CD1c-positive myeloid dendritic cell (primary cell): Measurements from ENCODE around the gene MYO1B.

Source experiments
- DNase-seq: peaks from one replicate; pipeline ENCODE4 v3.0.0-alpha.2; 2016; ENCODE audit errors: extremely low spot score

The MYO1B gene

DNA sequence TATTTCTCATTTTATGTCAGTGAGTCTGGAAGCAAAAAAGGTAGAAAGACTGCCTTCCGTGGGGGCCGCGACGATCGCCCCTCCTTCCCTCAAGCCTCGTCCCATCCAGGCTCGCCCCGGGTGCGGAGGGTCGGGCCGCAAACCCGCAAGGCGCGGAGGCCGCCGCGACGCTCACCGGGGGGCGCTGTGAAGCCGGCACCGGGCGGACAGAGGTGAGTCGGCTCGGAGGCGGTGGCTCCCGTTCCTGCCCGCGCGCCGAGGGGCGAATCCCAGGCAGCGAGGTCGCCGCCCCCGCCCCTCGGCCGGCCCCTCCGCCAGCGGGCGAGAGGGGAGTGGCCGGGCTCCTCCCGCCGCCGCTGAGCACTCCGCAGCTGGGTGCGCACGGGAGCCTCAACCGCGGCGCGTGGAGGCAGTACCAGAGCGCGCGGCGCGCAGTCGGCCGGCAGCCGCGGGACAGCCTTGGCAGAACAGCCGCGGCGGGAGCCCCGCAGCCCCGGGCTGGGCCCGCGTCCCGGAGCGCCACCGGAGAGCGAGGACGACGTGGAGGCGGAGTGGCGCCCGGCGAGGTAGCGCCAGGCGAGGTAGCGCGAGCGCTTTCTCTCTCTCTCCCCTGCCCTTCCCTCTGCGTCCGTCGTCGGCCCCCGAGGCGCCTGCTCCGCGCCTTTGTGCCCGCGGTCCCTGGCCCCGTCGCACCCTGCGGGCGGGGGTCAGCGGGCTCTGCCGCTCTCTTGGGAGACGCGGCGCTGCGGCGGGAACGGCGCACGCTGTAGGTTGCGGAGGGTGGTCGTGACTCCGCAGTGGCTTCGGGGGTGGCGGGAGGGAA lies at the start of gene MYO1B:
Gene MYO1B (plus strand): TSS at position 359 of the 823 bp plus-strand sequence. CDS start 31,492 bp downstream, outside the sequence.
- peak; percentile 35 for DNase-seq

DNA sequence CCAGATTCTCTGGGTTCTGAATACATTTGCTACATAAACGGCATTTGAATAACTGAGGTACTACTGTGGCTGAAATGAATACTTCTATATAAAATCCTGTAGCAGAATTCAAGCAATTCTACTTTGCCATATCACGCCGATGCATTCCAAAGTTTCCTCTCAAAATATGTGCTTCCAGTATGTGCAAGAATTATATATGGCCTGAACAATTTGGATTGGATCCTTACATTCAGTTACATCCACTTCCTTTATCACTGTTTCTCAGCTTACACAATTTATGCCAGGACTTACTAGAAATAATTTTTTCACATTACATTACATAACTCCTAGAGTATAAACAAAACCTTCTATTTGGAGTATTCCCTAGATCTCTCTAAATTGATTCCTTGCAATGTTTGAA lies 48.1 kb upstream of the MYO1B start:
- DNase-seq: no peak

DNA sequence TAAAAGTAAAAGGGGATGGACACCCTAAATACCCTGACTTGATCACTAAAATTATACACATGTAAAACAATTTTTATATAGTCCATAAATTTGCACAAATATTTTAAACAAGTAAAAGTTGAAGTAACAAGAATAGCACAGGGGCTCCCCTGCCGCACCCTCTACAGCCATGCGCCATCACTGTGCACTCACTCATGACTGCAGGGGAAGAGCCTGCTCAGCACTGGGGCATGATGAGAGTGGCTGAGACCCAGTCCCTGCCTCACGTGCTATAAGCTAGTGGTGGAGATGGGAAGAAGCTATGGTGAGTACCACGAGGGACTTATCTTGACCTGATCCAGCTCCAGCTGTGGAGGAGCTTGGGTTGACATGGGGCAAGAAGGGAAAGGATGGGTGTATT lies 46.9 kb upstream of the MYO1B start:
- no peak for DNase-seq

DNA sequence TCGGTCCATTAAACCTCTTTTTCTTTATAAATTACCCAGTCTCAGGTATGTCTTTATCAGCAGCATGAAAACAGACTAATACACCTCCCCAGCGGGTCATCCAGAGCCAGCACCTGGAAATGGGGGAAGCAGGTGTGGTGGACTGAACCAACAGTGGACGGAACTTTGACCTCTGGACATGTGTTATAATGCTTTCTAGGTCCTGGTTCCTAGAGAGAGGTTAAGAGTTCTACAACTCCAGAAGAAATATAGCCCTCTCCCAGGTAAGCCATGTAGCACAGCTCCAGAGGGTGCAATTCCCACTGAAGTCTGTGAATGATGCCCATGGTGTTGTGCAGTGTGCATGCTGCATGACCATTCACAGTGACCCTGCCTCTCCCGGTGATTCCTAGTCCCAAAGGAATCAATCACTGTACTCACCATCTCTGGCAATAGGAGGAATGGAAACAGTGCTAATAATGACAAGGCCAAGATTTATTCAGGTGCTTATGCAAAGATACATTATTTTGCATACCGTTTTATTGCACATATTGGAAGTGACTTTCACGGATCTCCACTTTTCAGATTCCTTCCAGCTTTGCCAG lies 45.2 kb upstream of the MYO1B start:
- no peak for DNase-seq

DNA sequence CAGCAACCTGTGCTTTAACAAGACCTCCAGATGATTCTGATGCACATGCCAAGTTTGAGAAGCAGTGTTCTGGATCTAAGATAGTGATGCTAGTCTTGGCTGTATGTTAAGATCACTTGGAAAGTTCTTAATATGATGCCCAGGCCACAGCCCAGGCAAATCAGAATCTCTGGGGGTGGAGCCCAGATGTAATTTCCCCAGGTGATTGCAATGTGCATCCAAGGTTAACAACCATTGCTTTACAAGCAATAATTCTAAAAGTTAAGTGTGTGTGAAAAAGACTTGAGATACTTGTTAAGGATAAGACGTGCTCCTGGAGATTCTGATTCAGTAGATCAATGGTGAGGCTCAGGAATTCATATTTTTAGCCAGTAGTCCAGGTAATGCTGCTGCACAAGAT lies 44.3 kb upstream of the MYO1B start:
- DNase-seq: no peak

DNA sequence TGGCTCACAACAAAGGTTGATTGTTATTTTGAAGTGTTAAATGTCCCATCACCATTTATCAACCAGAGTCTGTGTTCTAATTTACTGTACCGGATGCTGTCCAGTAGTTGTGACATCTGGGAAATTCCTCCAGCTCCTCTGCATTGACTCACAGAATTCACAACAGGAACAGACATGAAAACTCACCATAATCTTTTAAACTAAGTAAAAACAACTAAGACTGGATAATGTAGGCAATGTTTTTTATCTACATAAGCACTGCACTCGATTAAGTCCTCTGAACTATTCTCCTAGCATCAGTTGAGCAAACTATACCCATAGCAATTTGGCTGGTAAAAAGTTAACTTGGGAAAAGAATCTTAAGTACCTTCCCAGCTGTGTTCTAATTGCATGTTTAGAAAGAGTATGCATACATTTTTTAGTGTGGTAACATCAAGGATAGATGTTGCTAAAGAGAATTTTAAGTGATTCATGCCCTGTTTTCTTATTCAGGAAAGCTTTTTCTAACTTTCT lies 42.9 kb upstream of the MYO1B start:
- peak; percentile 35 for DNase-seq

DNA sequence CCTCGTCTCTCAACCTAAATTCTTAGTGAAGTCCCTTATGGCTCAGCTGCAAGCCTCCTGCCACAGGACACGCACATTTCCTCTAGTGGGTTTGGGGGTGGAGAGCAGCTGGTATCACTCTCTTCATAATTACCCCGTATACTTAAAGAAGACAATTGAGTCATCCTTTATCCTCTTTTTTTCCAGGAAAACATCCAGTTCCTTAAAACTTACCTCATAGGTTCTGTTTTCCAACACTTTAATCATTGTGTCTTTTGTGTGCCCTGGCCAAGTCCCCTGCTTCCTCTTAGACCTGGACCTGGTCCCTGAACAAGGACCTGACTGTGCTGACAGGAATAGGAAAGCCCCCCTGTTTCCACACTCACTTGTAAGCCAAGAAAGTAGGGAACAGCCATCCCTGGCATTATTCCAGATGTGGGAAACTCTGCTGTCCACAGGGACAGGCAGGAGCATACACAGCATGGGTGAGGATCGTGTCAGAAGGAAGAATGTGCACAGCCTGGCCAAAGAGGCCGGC lies 42.3 kb upstream of the MYO1B start:
- peak; percentile 31 for DNase-seq

DNA sequence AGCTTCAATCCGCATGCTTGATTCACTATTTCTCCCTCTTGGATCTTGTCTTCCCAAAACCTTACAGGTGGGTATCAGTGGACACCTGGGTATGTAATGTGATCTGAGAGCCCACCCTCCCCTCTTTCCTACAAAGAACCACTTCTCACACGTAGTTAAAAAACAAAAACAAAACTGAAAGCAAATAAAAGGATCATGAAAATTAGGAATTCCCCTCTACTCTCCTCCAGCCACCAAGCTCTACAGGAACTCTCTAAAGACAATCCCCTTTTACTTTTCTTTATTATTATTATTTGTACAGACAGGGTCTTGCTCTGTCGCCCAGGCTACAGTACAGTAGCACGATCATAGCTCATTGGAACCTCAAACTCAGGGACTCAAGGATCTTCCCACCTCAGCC lies 40.8 kb upstream of the MYO1B start:
- no peak for DNase-seq

DNA sequence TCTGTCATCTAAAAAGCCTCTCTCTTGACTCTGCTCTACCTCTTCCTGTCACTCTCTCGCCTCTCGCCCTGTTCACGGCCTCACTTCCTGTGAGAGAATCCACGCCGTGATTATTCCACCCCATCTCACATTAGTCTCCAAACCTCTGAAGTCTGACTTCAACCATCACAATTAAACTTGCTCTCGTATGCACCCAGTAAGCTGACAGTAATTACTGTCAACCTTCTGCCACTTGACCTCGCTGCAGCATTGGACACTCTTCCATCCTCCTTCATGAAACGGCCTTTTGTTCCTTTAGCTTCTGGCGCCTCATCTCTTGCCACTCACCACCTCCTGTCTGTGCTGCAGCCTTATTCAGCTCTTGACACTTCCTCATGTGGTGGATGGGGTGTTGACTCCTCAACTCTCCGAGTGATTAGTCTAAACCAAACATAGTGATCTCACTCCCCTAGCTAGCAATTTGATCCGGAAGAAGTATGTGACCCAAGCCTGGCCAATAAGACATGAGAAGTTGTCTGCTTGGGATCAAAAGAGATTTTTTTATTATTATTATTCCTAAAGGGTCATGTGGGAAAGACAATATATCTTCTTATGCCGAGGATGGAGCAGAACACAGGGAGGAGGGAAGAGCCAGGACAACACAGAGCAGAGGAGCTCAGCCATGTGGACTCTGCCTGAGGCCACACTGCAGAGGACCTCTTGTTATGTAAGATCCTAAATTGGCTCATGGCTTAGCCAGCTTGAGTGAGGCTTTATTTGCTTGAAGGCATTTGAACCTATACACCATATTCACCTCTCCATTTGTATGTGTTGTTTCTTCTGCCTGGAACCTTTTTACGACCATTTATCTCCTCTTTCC lies 38.4 kb upstream of the MYO1B start:
- DNase-seq: no peak

DNA sequence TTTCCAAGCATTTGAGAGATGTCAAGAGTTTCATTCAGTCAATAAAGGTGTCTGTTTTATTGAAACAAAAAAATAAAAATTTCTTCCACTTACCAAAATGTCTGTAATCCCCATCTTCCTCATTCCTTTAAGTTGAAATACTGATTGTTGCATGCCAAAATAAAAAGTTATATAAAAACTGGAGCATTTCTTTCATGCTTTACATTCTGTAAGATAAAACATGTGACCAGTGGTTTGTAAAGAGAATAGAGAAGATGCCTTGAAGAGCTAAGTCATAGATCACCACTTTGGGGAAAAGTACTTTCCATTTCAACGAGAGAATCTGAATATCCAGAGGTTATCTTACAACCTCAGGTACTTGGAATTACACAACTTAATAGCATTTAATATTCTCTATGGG lies 35.9 kb upstream of the MYO1B start:
- no peak for DNase-seq

DNA sequence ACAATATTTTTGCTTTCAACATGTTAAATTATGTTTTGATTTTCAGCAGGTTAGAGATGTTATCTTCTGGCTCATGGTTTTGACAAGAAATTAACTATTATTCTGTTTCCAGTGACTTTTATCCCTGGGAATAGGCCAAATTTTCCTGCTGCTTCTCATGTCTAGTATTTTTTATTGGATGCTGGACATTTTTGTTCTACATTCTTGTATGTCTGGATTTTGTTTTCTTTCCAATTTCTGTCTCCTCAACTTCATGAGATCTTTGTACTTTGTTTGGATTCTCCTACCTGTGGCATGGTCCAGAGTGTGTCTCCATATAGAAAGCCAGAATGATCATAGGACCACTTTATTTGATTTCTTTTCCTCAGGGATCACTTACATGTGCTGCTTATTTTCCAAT lies 33.1 kb upstream of the MYO1B start:
- no peak for DNase-seq

DNA sequence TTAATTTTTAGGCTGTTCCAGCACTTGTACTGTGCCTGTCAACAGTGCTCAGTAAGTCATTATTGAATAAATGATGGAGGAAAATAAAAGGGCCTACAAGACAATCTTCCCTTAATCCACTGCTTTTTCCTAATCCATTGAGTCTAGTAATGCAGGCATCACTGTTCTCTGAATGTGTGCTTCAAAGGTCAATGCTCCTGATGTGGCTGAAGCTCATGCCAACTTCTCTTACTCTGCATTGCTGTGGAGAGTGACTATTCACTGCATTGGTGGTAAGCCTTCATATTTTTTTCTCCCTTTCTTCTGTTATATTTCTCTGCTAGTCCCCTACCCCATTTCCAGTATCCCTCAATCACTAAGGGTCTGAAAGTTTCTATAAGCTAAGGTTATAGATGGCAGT lies 31.9 kb upstream of the MYO1B start:
- no peak for DNase-seq

DNA sequence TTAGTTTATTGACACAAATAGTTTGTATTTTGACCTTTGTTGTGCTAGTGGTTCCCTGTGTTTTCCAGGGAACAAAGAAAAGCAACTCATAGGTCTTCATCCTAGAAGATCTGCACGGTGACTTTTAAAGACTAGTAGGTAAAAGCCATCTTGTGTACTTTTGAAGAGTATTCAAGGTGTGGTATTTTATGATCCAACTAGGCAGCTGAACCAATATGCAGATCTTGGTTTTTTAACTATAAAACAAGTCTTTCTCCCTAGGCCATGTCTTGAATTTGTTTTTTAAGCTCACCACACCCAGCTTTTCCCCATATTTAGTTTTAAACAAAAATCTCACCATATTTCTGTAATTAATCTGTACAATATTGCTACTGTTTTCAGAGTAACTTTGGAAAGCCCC lies 30.0 kb upstream of the MYO1B start:
- DNase-seq: no peak

DNA sequence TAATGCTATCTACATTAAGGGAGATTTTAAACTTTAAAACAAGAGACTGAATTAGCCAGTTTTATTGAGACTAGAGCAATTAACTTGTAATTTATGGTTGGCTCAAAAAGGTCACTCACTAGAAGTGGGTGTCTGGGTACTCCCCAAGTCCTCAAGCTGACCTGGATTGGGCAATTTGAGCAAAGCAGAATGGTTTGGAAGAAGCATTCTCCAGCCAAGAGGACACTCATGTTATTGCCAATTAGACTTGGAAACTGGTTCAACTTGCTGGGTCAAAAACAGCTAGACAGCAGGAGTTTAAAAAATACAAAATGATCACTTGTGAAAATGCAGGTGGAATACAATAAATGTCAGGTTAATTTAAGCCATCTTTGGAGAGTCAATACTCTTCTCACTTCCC lies 29.5 kb upstream of the MYO1B start:
- DNase-seq: no peak

DNA sequence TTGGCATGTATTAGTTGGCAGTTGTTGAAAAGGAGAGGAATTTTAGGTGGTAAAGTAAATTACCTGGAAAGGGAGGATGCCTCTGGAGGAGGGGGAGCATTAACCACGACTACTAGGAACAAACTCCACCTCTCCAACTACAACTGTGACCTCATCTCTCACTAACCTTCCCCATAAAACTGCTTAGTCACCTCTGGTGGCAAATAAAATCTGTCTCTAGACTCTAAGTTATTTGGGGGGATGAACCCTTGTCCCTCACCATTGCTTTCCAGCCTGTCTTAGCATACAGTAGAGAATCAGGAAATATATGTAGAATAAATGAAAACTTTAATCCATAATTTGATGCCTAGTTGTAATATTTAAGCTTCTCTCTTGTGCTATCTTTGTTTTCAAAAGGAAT lies 27.6 kb upstream of the MYO1B start:
- DNase-seq: no peak

DNA sequence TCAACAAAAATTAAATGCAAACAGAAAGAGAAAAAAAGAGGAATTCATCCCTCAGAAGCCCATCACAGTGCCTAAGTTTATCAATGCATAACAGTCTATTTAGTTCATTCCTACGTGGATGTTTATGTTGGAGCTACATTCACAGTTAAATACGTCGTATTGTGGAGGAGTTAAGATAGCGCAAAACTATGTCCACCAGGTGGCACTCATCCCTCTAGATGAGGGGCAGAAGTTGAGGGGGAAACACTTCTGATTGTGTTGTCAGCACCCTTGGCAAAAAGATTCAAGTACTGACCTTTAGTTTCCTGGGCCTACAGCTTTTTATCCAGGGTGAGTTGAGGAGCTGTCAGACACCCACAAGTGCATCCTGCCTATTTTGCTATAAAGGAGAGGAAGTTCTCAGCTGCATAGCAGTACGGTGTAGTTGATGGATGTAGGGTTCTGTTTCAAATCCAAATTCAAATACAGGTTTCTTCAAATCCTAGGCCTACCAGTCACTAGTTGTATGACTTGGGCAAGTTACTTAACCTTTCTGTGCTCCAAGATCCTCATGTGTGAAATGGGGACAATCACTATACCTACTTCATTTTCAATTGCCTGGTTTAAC lies 26.8 kb upstream of the MYO1B start:
- DNase-seq: peak; percentile 58

DNA sequence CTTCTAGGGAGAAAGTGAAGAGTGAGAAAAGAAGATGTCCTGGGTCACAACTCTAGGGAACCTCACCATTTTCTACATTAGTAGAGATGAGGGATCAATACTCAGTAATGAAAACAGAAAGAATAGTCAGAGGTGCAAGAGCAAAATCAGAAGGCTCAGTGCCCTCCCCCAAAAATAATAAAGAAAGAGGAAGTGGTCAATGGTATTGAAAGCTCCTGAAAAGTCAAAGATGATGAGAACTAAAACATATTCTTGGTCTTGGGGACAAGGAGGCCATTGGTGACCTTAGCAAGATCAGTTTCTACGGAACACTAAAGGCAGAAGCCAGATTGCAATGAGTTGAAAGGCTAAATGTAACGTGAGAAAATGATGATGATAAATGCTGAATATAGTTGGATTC lies 24.5 kb upstream of the MYO1B start:
- no peak for DNase-seq

DNA sequence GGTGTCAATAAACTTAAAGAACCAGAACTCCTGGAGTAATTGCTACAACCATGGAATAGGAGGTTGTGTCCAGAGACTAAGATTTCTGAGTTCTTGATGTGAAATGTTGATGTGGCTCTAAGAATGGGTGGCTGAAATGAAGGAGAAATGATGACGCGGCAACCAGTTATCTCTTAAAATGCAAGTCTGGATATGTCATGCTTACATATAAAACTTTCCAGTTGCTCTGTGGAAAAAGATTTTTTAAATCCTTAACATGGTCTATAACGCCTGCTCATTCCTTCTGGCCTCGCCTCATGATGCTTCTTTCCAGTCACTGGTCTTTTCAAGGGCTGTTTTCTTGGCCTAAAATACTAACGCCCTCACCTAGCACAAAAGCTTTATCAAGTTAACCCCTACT lies 23.5 kb upstream of the MYO1B start:
- DNase-seq: no peak

DNA sequence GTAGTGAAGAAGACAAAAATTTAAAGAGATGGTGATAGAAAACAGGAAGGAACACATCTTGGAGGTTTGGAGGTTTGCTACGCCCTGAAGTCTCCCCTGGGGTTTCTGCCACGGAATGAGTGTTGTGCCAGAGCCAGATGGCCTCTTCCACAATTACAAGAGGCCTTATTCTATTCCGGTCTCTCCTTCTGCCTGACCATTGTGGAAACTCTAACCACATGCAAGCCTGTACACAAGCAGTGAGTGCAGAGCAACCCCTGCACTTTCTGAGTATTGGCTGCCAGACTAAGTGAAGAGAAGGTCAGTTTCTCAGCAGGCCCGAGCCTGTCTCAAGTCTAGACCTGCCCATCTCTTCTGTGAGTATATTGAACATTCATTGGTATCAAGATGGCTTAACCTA lies 22.7 kb upstream of the MYO1B start:
- no peak for DNase-seq

DNA sequence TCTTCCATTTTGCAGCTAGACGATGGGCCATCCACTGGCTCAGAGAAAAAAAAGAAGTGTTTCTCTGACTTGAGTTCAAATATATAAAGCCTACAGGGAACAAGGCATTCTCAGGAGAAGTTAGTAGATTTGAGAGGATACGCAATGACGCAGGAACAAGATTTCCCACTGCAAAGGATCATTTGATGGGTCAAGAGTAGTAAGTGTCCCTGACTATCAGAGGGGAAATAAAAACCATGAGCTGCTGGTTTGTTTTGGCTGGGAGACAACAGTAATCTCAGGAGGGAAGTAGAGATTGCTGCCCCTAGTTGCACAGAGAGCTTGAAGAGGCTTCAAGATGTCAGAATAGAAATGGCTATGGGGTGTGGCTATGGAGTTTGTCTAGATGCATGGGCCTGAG lies 22.3 kb upstream of the MYO1B start:
- DNase-seq: no peak

DNA sequence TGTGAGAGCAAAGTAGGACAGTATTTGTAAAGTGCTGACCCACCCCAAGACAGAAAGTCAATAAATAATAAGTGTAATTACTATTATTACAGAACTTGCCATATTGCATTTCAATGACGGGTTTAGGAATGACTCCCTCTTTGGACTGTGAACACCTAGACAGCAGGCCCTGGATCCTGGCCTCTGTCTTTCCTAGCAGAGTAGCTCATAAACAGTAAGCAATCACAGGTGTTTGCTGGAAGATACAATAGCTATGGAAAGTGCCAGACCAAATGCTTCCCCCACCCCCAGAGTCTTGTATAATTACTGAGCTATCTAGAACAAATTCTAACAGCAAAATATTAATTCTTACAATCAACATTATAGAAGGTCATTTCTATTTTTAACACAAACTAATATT lies 20.1 kb upstream of the MYO1B start:
- no peak for DNase-seq

DNA sequence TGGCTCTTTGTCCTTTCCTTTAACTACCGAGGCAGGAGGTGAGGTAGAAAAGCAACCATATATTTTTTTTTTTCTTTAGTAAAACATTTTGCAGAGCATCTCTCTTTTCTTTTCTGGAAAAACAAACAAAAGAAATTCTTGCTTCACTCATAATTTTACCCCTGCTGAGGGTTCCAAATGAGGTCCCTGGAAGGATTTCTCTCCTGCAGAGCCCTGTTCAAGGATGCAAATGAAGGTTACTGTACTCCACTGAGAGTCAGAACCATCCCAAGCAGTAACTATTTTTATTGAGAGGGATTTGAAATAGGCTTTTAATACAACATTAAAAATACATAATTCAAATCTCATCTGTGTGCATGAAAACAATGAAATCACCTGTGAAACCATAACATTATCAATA lies 19.5 kb upstream of the MYO1B start:
- no peak for DNase-seq
